CD4-positive, alpha-beta T cell treated with Interleukin-17A for 4 hours (primary cell): ENCODE results near the gene ENPEP.

Source experiments
- DNase-seq: peaks from one replicate; pipeline ENCODE4 v3.0.0-alpha.2; 2020; ENCODE audit warnings: mixed read lengths

The ENPEP gene

GRCh38 chr4:110610940-110611831 is 135.2 kb downstream of the ENPEP start:
- no peak for DNase-seq

- no peak for DNase-seq
Observed at GRCh38 chr4:110611968-110612447, 136.1 kb downstream of the ENPEP start.

- DNase-seq, result no peak
Observed at GRCh38 chr4:110612631-110613269, 136.8 kb downstream of the ENPEP start.

GRCh38 chr4:110613745-110614144 is 137.8 kb downstream of the ENPEP start:
- DNase-seq, result no peak

- DNase-seq, result no peak
Observed at GRCh38 chr4:110614173-110614963, 138.4 kb downstream of the ENPEP start.
